Epithelial cell of prostate (primary cell): ENCODE data around the gene EPHA3.

Experiments
- DNase-seq: peaks from one replicate; pipeline ENCODE4 v3.0.0-alpha.2; 2011; ENCODE audit warnings: low read depth, low spot score
- H3K27ac ChIP-seq: fragments of 450-650 bp; 2 replicates; pipeline ENCODE4 v1.5.1; 2017; ENCODE audit warnings: mild to moderate bottlenecking

Gene EPHA3

DNA sequence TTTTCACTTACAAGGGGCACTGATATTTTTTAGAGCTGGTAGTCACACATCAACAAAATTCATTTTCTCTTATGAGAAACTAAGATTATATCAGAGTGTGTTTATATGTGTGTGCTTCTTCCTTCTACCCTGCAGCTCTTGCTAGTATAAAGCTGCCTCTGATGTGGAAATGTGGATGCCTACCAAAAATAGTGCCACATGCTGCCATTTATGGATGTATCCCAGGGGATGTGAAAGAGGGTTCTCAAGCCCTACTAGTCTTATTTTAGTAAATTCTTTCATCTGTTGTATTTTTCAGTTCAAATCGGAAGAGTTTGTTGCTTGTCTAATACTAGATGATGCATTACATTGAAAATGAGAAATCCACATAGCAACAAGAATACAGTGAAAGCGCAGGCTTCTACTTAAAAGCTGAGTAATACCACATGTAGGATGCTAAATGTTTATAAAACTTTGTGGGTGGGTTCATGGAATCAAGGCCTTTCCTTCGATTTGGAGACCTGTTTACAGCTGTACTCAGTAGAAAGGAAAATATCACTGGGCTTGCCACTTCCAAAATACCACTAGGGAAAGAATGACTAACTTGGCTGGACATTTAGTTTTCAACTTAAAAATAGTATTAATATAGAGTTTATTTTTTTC is 399.2 kb downstream of the EPHA3 start:
- no peak for DNase-seq

DNA sequence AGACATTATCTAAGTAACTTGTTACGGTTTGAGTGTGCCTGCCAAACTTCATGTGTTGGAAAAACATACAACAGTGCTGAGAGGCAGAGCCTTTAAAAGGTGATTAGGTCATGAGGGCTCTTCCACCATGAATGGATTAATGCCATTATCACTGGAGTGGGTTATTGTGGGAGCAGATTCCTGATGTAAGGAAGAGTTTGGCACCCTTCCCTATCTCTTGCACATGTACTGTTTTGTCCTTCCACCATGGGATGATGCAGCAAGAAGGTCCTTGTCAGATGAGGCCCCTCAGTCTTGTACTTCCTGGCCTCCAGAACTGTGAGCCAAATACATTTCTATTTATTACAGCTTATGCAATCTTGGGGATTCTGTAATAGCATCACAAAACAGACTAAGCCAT is 413.9 kb downstream of the EPHA3 start:
- no peak for DNase-seq
- no peak overlapping the region for H3K27ac ChIP-seq

More for the DNA sequence above, 399.2 kb downstream of the EPHA3 start:
- no peak overlapping the region for H3K27ac ChIP-seq

- DNase-seq = no peak
- H3K27ac ChIP-seq = no peak overlapping the region
Measured at GRCh38 chr3:89522155-89522554, 414.7 kb downstream of the EPHA3 start.

DNA sequence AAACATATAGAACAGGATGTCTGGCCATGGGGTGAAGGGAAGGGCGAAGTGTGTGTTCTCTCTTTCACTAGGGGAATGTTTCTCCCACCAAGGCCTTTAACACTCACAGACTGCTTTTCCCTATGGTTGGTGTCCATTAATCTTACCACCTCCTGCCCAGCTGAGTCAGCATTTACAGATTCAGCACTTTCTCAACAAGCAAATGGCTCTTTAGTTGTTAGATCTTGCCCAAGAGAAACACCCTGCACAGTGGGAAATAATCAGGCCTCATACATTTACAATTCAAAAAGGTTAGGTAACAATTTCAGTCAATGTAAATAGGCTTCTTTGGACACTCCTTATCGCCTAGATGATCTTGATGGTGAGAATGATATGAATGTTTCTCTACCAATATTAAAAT is 418.2 kb downstream of the EPHA3 start:
- DNase-seq = no peak
- H3K27ac ChIP-seq = no peak overlapping the region

DNA sequence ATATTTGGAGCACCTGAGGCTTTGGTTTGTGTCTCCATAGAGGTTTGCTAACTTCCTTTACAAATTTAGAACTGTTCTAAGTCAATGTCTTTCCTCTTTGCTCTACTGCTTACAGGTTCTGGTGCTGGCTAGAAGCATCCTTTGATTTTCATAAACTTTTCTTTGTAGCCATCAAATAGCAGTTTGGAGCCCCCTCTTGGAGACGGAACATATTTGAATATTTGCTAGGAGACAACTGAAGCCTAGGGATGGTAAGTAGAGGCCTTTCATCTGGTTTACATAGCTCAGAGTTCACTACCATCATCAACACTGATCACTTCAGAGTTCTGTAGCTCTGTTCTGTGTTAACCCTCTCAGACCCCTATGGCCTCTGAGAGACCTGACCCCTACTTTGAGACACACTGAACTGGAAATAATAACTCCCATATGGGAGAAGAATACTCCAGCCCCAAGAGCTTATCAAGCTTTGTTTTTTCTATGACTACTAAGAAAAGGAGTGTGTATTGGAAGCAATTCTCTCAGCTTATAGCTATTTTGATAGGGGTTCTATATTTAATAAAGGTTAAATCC is 420.4 kb downstream of the EPHA3 start:
- no peak overlapping the region for H3K27ac ChIP-seq
- no peak for DNase-seq
